ENCODE results near the gene CNOT8.
"Not testable (repeated sequence)": the region's sequence is repeated elsewhere in the genome, so short reads cannot be mapped to it uniquely, and the experiment has no call there.

The CNOT8 gene

DNA sequence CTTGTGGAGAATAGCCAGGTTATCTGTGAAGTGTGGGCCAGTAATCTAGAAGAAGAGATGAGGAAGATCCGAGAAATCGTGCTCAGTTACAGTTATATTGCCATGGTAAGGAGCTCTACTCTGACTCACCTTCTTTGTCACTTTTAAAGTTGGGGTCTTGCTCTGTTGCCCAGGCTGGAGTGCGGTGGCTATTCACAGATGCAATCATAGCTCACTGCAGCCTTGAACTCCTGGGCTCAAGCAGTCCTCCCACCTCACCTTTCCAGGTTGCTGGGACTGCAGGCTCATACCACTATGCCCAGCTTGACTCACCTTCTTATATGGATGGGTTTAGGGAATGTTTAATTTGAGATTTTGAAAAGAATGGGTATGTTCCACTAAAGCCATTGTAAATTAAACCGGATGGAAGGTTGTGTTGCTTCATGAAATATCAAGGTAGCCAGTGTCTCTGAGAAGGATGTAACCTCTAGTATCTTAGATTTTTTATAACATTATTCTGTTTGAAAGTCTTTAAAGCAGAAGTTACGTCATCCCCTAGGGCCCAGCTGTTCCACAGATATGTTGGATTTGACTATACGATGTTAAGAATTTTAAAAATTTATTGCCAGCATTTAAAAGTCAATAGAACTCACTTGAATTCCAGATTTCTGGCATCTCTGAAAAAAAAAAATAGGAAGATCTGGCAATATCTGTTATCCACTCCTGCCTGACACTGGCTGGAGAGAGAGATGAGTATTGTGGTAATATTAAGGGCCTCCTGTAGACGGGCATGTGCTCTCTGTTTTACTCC is 5.1 kb downstream of the CNOT8 start:
- DNase-seq (ENCODE audit: low read depth in 3 of 3) = no peak

DNA sequence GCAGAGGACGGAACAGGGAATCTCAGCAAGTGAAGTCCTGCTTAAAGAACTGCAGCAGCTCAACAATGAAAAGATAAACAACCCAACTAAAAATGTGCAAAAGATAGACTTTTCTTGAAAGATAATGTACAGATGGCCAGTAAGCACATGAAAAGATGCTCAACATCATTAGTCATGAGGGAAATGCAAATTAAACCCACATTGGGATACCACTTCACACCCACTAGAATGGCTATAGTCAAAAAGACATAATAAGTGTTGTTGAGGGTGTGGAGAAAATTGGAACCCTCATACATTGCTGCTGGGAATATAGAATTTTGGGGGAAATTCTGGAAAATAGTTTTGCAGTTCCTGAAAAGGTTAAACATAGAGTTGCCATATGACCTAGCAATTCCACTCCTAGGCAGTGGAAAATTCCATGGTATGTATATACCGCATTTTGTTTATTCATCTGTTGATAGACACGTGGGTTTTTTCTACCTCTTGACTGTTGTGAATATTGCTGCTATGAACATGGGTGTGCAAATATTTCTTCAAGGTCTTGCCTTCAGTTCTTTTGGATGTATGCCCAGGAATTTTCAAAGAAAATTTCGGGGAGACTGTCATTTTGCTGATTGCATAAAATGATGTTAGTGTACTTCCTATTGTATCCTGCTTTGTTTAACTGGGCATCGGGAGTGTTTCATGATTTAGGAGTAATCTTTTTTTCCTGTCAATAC is 7.2 kb downstream of the CNOT8 start:
- no peak for DNase-seq (ENCODE audit: low read depth in 3 of 3)

DNA sequence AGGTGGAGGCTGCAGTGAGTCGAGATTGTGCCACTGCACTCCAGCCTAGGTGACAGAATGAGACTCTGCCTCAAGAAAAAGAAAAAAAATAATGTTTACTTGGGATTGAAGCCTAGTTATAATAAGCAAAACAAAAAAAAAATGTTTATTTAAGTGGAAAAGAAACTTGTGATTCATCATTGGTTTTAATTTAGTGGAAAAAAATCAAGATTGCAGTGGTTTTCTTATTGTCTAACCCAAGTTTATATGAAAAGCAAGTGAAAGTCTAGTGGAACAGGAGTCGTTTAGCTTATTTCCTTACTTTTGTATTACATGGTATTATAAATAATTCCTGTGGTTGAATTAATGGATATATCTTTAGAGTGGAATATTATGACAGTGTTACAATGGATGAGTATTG is 8.4 kb downstream of the CNOT8 start:
- DNase-seq (ENCODE audit: low read depth in 3 of 3) = no peak

DNA sequence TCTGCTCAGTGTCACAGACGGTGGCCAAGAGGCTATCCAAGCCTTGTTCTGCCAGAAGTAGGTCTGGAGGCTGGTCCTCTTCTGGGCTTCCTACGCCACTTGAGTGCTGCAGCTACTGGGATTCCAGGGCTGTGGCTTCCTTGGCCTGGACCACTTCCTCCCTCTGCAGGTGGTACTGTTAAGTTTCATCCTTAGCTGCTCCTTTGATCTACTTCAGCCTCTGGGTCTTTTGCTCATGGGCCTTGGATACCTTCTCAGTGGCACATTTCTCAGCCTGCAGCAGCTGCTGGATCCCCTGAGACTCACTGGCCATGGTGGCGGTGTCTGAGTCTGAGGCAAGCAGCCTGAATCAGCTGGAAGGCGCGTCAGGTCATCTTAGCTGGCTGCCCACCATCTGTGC is 10.3 kb downstream of the CNOT8 start:
- no peak for DNase-seq (ENCODE audit: low read depth in 3 of 3)

DNA sequence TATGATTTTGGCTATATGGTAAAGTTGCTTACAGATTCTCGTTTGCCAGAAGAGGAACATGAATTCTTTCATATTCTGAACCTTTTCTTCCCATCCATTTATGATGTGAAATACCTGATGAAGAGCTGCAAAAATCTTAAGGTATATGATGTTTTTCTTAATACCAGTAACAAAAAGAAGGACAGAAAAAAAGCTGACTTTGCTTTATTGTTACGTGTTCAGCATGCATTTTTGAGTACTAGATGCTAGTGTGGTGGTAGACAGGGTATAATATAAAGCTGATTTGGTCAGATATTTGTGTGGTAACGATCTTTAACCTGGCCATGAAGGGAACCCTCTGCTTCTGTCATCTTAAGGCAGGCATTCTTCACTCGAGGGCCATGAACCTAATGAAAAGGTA is 13.3 kb downstream of the CNOT8 start:
- no peak for DNase-seq (ENCODE audit: low read depth in 3 of 3)

DNA sequence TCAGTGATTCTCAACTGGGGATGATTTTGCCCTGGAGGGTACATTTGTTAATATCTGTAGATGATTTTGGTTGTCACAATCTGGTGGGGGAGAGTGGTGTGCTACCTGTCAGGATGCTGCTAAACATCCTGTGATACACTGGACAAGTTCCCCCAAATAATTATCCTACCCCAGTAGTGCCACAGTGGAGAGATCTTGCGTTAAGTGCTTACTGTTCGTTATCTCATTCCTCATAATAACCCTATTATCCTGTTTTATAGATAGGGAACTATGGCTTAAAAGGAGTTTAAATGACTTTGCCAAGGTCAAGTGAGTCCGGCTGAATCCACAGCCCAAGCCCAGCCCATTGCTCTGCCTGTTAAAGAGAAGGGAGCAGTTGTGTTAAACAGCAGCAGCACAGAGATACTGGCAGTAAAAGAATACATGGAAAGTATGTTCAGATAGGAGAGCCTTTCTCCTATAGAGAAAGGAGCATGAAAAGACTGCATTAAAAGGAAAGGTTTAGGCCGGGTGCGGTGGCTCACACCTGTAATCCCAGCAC is 15.4 kb downstream of the CNOT8 start:
- DNase-seq (ENCODE audit: low read depth in 3 of 3) = no peak

DNA sequence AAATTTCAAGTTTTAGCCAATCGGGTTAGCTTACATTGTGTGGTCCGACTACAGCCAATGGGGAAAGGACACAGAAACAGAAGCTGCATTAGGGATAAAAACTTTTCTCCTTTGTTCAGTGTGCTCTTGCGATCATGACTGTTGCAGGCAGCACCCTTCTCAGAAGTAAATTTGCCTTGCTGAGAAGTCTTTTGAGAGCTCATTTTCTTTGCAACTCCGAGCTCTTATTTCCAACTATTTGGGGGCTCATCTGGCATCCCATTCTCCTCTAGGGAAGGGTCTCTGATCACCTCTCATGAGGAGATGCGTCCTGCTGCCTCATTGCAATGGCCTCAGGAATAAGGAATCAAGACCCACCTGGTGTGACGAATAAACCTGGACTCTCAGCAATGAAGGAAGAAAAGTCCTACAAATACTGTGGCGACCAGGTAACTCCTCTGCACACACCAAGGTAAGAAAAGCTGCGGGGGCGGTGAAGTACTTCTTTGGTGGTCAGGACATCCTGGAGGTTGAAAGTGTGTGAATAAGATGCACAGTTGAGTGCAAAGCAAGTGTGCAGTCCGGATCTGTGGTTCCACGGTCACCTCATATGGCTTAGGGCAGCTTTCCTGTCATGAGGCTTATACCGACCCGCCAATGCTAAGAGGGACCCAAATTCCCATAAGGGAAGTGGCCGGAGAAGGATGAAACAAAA is 20.4 kb downstream of the CNOT8 start:
- no peak for DNase-seq (ENCODE audit: low read depth in 3 of 3)

DNA sequence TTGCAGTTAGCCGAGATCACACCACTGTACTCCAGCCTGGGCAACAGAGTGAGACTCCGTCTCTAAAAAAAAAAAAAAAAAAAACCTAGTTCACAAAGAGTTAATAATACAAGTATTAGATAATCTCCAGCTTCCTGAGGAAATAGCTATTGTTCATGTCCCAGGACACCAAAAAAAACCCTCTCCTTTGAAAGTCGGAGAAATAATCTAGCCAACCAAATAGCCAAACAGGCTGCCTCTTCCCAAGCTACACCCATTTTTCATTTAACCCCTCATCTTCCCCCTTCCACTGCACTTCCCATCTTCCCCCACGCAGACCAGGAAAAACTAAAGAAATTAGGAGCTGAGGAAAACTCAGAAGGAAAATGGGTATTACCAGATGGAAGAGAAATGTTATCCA is 23.6 kb downstream of the CNOT8 start:
- DNase-seq (ENCODE audit: low read depth in 3 of 3) = no peak

DNA sequence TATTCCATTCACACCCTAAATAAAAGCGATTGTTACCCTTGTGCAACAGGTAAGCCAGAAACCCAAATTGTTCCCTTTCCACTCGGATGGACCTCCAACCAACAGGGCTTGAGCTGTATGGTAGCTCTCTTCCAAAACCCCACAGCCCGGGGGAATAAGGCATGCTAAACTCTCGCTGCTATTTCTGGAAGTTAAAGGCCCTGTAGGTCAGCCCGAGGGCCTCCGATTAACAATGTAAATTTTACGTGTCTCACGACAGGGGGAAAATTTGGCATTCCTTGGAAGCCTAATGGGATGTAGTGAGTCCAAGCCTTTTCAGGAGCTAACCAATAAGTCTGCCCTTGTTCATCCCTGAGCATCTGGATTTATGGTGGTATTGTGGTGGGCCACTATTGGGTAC is 26.0 kb downstream of the CNOT8 start:
- no peak for DNase-seq (ENCODE audit: low read depth in 3 of 3)

DNA sequence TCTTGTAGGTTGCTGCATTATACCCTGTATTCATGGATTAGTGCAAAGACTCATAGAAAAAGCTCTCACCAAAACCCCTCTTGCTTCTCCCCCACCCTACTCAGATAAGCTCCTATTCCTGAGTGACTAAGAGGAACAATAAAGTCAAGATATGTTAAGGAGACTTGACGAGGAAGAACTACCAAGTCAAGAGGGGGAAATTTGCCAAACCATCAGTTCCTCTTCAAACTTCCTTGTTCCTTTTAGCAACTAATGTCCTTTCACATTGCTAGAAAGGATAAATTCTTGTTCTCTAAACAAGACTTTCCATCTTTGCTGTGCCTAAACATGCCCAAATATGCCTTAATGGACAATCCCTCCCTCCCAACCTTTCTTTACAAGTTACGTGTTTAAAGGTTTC is 27.0 kb downstream of the CNOT8 start:
- no peak for DNase-seq (ENCODE audit: low read depth in 3 of 3)

DNA sequence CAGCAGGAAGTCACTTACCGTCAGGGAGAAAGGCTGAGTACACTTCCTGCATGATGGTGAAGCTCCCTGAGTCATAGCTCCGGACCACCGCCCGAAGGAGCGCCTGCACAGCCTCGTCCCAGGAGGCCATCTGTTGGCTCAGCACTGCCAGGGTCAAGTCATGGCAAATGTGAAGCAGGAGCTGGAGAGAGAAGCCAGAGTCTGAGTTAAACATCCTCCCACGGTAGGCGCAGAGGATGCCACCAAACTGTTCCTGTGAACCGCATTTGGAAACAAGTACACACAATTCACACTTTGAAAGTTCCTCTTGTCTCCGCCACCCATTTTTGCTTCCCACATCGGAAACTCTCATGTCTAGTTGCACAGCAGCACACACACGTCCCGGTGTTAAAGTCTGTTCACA is 33.9 kb downstream of the CNOT8 start:
- no peak for DNase-seq (ENCODE audit: low read depth in 3 of 3)

DNA sequence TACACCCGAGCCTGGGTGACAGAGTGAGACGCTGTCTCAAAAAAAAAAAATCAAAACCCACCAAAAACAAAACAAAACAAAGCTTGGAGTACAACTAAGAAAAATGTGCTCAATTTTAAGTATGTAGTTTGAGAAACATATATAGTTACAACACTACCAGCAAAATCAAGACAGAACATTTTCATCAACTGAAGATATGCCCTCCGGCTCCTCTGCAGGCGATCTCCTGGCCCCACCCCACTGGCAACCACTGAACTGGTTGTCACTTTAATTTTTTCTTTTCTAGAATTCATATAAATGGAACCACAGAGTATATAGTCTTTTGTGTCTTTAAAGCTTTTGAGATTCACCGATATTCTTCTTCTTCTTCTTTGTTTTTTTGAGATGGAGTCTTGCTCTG is 35.0 kb downstream of the CNOT8 start:
- DNase-seq (ENCODE audit: low read depth in 3 of 3) = no peak

DNA sequence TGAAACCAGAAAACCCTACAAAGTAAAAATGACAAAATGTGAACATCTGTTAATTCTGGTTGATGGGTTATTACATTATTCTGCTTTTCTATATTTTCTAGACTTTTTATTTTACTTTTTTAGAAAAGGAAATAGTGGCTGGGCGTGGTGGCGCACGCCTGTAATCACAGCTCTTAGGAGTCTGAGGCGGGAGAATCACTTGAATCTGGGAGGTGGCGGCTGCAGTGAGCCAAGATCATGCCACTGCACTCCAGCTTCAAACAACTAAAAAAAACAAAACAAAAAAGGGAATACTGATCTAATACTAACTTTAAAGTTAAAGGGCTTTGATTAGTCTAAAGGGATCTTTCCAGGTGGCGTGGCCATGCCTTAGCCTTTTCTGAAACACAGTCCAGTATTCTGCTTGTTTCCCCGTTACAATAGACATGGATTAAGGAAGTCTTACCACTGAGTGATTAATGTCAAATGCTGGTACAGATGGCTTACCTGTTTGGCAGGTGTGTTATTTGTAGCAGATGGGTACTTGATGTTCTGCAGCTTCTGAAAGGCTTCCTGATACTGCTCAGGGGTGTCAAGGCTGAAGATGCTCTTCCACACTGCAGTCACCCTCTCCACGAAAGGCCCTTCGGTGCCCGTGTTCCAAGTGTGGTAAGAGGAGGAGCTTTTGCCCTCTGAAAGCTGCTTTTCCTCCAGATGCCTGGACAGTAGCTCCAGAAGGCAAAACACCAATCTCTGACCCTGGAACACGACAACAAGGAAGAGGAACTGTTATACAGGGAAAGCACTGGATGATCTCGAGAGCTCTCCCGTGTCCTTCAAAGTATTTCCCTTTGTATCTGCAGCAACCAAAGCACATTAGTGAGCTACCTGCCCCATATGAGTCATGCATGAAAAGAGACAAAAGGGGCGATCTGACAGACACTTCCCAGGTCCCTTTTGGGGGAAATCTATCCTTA is 37.5 kb downstream of the CNOT8 start:
- no peak for DNase-seq (ENCODE audit: low read depth in 3 of 3)

DNA sequence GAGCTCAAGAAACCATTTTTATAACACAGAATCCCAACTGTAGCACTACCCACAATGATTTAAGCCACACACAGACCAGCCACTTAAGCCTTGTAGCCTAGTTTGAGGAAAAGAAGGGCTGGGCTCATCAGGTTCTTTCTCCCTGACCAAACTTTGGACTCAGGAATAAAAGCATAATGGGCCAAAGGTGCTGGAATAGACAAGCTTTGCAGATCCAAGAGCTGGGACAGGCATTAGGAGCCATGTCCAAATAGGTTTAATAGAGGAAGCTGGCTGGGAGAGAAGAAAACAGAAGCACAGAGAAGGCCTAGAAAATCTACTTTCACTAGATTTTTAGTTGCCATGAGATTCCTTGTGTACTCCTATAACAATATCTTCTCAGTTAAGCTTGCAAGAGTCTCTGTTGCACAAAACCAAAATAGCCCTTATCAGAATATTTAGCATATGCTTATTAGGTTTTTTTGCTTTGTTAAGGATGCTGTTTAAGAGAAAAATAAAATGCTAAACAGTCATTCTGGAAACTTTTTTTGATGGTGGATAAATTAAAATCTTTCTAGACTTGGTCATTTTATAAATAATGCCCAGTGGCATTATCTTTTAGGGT is 38.2 kb downstream of the CNOT8 start:
- no peak for DNase-seq (ENCODE audit: low read depth in 3 of 3)

DNA sequence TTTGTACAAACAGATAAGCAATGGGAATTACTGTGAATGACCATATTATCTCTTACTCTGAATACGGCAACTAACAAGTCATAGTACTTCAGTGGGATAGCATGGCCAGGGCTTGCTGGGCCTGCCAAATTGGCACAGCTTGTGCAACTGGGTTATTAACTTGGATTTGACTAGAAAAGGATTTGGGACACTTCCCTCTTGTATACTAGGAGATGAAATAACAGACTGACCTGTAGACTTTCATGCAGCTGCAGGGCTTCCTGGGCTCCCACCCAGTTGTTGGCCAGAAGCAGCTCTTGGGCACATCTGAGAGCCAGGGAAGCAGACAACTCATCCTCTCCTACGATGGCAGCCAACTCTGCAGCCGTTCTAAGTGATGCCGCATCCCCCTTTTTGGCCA is 39.8 kb downstream of the CNOT8 start:
- DNase-seq (ENCODE audit: low read depth in 3 of 3) = no peak

DNA sequence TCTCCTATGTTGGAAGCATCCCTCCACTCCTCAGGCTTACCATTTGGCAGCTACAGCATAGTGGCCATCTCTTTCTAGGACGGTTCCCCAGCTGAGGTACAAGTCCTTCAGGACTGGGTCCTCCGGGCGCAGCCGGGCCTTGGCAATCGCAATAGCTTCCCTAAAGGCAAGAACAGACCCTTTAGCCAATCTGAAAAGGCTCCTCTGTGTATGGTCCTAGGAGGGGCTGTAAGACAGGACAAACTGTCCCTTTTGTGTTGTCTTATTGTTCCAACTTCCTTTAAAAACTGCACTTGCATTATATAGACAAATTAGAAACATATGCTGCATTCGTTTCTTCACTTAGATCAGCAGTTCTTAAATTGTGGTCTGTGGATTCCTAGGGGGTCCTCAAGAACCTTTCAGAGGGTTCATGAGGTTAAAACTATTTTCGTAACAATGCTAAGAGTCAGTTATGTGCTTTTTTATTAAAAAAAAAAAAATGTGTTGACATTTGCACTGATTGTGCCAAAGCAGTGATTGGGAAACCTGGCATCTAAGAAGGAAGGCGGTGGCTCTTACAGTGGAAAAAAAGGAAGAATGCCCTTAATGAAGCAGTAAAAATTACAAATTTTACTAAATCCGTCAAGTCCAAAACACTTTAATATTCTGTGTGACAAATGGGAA is 40.9 kb downstream of the CNOT8 start:
- DNase-seq (ENCODE audit: low read depth in 3 of 3) = no peak

DNA sequence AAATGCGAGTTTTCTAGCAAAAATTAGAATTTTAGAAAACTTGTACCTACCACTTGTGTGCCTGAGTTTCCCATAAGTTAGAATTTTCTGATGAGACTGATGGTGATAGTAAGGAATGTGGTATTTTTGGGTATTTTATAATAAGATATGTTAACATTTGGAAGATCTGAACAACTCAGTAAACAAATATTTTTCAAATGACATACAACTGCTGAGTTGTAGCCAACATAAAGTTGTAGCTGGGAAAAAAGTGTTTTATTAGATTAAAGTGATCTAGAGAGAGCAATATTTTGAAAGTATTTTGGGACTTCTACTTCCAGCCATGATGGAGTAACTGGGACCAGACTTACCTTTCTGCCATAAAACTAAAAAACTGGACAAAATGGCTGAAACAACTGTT is 41.6 kb downstream of the CNOT8 start:
- no peak for DNase-seq (ENCODE audit: low read depth in 3 of 3)

DNA sequence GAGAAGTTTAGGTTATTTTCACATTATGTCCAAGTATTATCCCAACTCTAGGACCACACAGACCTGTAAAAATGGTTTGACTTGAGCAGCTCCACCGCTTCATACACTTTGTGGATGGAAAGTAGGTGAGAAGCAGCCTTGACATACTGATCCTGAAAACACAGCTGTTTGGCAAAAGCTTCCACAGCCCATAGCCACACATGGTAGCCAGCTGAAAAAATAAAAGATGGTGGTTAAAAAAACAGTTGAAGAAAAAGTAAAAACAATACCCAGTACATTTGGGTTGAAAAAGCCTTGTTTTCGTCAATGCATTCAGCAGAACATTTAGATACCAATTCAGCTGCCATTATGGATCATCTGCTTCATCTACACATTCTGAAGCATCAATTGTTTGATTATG is 42.8 kb downstream of the CNOT8 start:
- DNase-seq (ENCODE audit: low read depth in 3 of 3) = no peak

DNA sequence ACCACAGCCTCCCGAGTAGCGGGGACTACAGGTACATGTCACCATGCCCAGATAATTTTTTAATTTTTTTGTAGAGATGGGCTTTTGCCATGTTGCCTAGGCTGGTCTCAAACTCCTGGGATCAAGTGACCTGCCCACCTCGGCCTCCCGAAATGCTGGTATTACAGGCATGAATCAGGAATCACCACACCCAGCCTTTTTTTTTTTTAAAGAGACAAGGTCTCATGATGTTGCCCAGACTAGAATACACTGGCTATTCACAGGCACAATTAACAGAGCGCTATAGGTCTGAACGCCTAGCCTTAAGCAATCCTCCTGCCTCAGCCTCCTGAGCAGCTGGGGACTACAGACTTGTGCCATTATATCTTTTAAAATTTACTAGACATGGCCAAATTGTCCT is 43.5 kb downstream of the CNOT8 start:
- DNase-seq (ENCODE audit: low read depth in 3 of 3) = no peak

DNA sequence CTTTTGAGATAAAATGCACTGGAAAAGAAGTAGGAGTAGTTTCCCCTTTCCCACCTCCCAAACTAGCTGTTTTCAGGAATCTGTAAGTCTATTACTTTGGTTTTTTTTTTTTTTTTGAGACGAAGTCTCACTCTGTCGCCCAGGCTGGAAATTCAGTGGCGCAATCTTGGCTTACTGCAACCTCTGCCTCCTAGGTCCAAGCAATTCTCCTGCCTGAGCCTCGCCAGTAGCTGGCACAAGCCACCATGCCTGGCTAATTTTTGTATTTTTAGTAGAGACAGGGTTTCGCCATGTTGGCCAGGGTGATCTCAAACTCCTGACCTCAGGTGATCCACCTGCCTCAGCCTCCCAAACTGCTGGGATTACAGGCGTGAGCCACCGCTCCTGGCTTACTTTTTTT is 47.2 kb downstream of the CNOT8 start:
- not testable (repeated sequence) for DNase-seq (ENCODE audit: low read depth in 3 of 3)

DNA sequence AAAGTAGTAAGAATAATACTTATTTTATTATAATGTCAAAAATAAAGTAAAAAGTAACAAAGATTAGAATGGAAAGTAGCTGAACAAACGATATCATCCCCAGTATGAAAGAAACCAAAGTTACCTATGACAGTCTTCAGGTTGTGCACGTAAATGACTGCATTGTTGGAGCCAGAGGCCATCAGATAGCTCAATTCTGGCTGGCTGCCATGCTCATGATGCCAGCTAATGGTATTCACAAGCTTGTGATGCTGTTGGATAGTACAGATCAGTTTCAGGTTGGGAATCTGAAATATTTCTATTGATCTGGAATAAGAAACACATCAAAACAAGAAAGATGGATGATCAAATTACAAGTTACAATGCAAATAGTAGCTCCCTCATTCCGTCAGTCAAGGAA is 58.4 kb downstream of the CNOT8 start:
- DNase-seq (ENCODE audit: low read depth in 3 of 3) = no peak
